ENCODE measurements around the gene TNRC6B.

TNRC6B gene

GRCh38 chr22:40243891-40244290, 66.2 kb downstream of the TNRC6B start:
- Histone ChIP-seq H3K23ac (ENCODE audit: low read length in 2 of 2) (no peak overlapping the region), H2BK5ac (ENCODE audit: low read depth, low read length, poor library complexity, severe bottlenecking) (no peak overlapping the region), H3K4ac (ENCODE audit: low read depth in 1 of 2, low read length in 2 of 2) (no peak overlapping the region), H3K18ac (ENCODE audit: low read depth in 1 of 2, low read length in 2 of 2) (no peak overlapping the region), H3K14ac (ENCODE audit: low read length in 2 of 2) (no peak overlapping the region), H3K27ac (ENCODE audit: low read length, poor library complexity, severe bottlenecking) (no peak overlapping the region), H2BK120ac (ENCODE audit: low read depth, low read length) (no peak overlapping the region), H3K9ac (ENCODE audit: low read length) (no peak overlapping the region), H2BK15ac (ENCODE audit: low read depth, poor library complexity, severe bottlenecking) (no peak overlapping the region), H3K9me3 (ENCODE audit: control insufficient read depth, low read length) (no peaks in the 10 kb centered on the region), H2AK5ac (ENCODE audit: low read length, severe bottlenecking) (no peak overlapping the region), H3K79me1 (replicated peaks; ENCODE audit: low read length, poor library complexity, severe bottlenecking) (peaks cover 28% of the 10 kb centered on the region), H3K4me1 (ENCODE audit: control insufficient read depth, insufficient read depth, low read depth, low read length) (peaks cover 12% of the 10 kb centered on the region), H3K4me2 (ENCODE audit: low read length, poor library complexity, severe bottlenecking) (no peak overlapping the region), H3K27me3 (ENCODE audit: control insufficient read depth in 1 of 2, insufficient read depth in 1 of 2, low read length in 2 of 2) (no peaks in the 10 kb centered on the region), H4K91ac (ENCODE audit: low read length) (no peak overlapping the region), H3K36me3 (ENCODE audit: control insufficient read depth in 1 of 2, insufficient read depth in 2 of 2, low read depth in 1 of 2, low read length in 2 of 2) (peaks cover 10 to 32% of the 10 kb centered on the region in 2 experiments), H4K8ac (ENCODE audit: low read length) (no peak overlapping the region), H2AFZ (ENCODE audit: low read depth, low read length) (no peak overlapping the region), H2BK12ac (ENCODE audit: low read length in 2 of 2) (no peak overlapping the region), H3K4me3 (ENCODE audit: insufficient read depth in 1 of 2, low read depth in 1 of 2, low read length in 2 of 2) (no peak overlapping the region)
- WGBS: no CpG with 5 or more reads among the region's 2 CpGs
- DNase-seq: no peak

GRCh38 chr22:40244586-40244985, 66.9 kb downstream of the TNRC6B start:
- Histone ChIP-seq H3K14ac (ENCODE audit: low read length in 2 of 2) (no peak overlapping the region), H2BK15ac (ENCODE audit: low read depth, poor library complexity, severe bottlenecking) (no peak overlapping the region), H4K91ac (ENCODE audit: low read length) (no peak overlapping the region), H2BK12ac (ENCODE audit: low read length in 2 of 2) (no peak overlapping the region), H3K9ac (ENCODE audit: low read length) (no peak overlapping the region), H3K23ac (ENCODE audit: low read length in 2 of 2) (no peak overlapping the region), H3K27me3 (ENCODE audit: control insufficient read depth in 1 of 2, insufficient read depth in 1 of 2, low read length in 2 of 2) (no peaks in the 10 kb centered on the region), H3K79me1 (replicated peaks; ENCODE audit: low read length, poor library complexity, severe bottlenecking) (peaks cover 24% of the 10 kb centered on the region), H2BK5ac (ENCODE audit: low read depth, low read length, poor library complexity, severe bottlenecking) (no peak overlapping the region), H3K4me2 (ENCODE audit: low read length, poor library complexity, severe bottlenecking) (no peak overlapping the region), H3K27ac (ENCODE audit: low read length, poor library complexity, severe bottlenecking) (no peak overlapping the region), H3K18ac (ENCODE audit: low read depth in 1 of 2, low read length in 2 of 2) (no peak overlapping the region), H2AFZ (ENCODE audit: low read depth, low read length) (no peak overlapping the region), H3K36me3 (ENCODE audit: control insufficient read depth in 1 of 2, insufficient read depth in 2 of 2, low read depth in 1 of 2, low read length in 2 of 2) (peaks cover 10 to 38% of the 10 kb centered on the region in 2 experiments), H2AK5ac (ENCODE audit: low read length, severe bottlenecking) (no peak overlapping the region), H2BK120ac (ENCODE audit: low read depth, low read length) (no peak overlapping the region), H3K9me3 (ENCODE audit: control insufficient read depth, low read length) (no peaks in the 10 kb centered on the region), H3K4me3 (ENCODE audit: insufficient read depth in 1 of 2, low read depth in 1 of 2, low read length in 2 of 2) (no peak overlapping the region), H4K8ac (ENCODE audit: low read length) (no peak overlapping the region), H3K4me1 (ENCODE audit: control insufficient read depth, insufficient read depth, low read depth, low read length) (peaks cover 6% of the 10 kb centered on the region), H3K4ac (ENCODE audit: low read depth in 1 of 2, low read length in 2 of 2) (no peak overlapping the region)
- 100% methylated on average over 3 of the region's 3 CpGs for WGBS
- DNase-seq: no peak

- WGBS: 100% methylated on average over 2 of the region's 6 CpGs
- Histone ChIP-seq H2BK120ac (ENCODE audit: low read depth, low read length) (no peak overlapping the region), H3K36me3 (ENCODE audit: control insufficient read depth in 1 of 2, insufficient read depth in 2 of 2, low read depth in 1 of 2, low read length in 2 of 2) (peaks cover 10 to 47% of the 10 kb centered on the region in 2 experiments), H2AK5ac (ENCODE audit: low read length, severe bottlenecking) (no peak overlapping the region), H3K23ac (ENCODE audit: low read length in 2 of 2) (no peak overlapping the region), H3K4me1 (ENCODE audit: control insufficient read depth, insufficient read depth, low read depth, low read length) (peaks cover 2% of the 10 kb centered on the region), H2BK5ac (ENCODE audit: low read depth, low read length, poor library complexity, severe bottlenecking) (no peak overlapping the region), H4K8ac (ENCODE audit: low read length) (no peak overlapping the region), H2BK12ac (ENCODE audit: low read length in 2 of 2) (no peak overlapping the region), H2BK15ac (ENCODE audit: low read depth, poor library complexity, severe bottlenecking) (no peak overlapping the region), H4K91ac (ENCODE audit: low read length) (no peak overlapping the region), H3K27me3 (ENCODE audit: control insufficient read depth in 1 of 2, insufficient read depth in 1 of 2, low read length in 2 of 2) (no peaks in the 10 kb centered on the region), H3K9ac (ENCODE audit: low read length) (no peak overlapping the region), H3K9me3 (ENCODE audit: control insufficient read depth, low read length) (no peaks in the 10 kb centered on the region), H3K18ac (ENCODE audit: low read depth in 1 of 2, low read length in 2 of 2) (no peak overlapping the region), H3K4me3 (ENCODE audit: insufficient read depth in 1 of 2, low read depth in 1 of 2, low read length in 2 of 2) (no peak overlapping the region), H3K4me2 (ENCODE audit: low read length, poor library complexity, severe bottlenecking) (no peak overlapping the region), H3K14ac (ENCODE audit: low read length in 2 of 2) (no peak overlapping the region), H2AFZ (ENCODE audit: low read depth, low read length) (no peak overlapping the region), H3K27ac (ENCODE audit: low read length, poor library complexity, severe bottlenecking) (no peak overlapping the region), H3K79me1 (replicated peaks; ENCODE audit: low read length, poor library complexity, severe bottlenecking) (peaks cover 34% of the 10 kb centered on the region), H3K4ac (ENCODE audit: low read depth in 1 of 2, low read length in 2 of 2) (no peak overlapping the region)
- no peak for DNase-seq
These were observed 70.3 kb downstream of the TNRC6B start for GRCh38 chr22:40247976-40248375.

GRCh38 chr22:40249286-40249685, 71.6 kb downstream of the TNRC6B start:
- Histone ChIP-seq H2AK5ac (ENCODE audit: low read length, severe bottlenecking) (no peak overlapping the region), H3K79me1 (replicated peaks; ENCODE audit: low read length, poor library complexity, severe bottlenecking) (peaks cover 37% of the 10 kb centered on the region), H3K36me3 (ENCODE audit: control insufficient read depth in 1 of 2, insufficient read depth in 2 of 2, low read depth in 1 of 2, low read length in 2 of 2) (peaks cover 10 to 52% of the 10 kb centered on the region in 2 experiments), H3K4ac (ENCODE audit: low read depth in 1 of 2, low read length in 2 of 2) (no peak overlapping the region), H3K27ac (ENCODE audit: low read length, poor library complexity, severe bottlenecking) (no peak overlapping the region), H2AFZ (ENCODE audit: low read depth, low read length) (no peak overlapping the region), H3K27me3 (ENCODE audit: control insufficient read depth in 1 of 2, insufficient read depth in 1 of 2, low read length in 2 of 2) (no peaks in the 10 kb centered on the region), H2BK15ac (ENCODE audit: low read depth, poor library complexity, severe bottlenecking) (no peak overlapping the region), H3K23ac (ENCODE audit: low read length in 2 of 2) (no peak overlapping the region), H2BK120ac (ENCODE audit: low read depth, low read length) (no peak overlapping the region), H4K91ac (ENCODE audit: low read length) (no peak overlapping the region), H3K18ac (ENCODE audit: low read depth in 1 of 2, low read length in 2 of 2) (no peak overlapping the region), H2BK12ac (ENCODE audit: low read length in 2 of 2) (no peak overlapping the region), H2BK5ac (ENCODE audit: low read depth, low read length, poor library complexity, severe bottlenecking) (no peak overlapping the region), H3K9me3 (ENCODE audit: control insufficient read depth, low read length) (no peaks in the 10 kb centered on the region), H3K9ac (ENCODE audit: low read length) (no peak overlapping the region), H3K14ac (ENCODE audit: low read length in 2 of 2) (no peak overlapping the region), H3K4me3 (ENCODE audit: insufficient read depth in 1 of 2, low read depth in 1 of 2, low read length in 2 of 2) (no peak overlapping the region), H3K4me1 (ENCODE audit: control insufficient read depth, insufficient read depth, low read depth, low read length) (peaks cover 2% of the 10 kb centered on the region), H3K4me2 (ENCODE audit: low read length, poor library complexity, severe bottlenecking) (no peak overlapping the region), H4K8ac (ENCODE audit: low read length) (no peak overlapping the region)
- DNase-seq: no peak
- WGBS: no CpG with 5 or more reads among the region's 3 CpGs

Data from mesenchymal stem cell (in vitro differentiated cells and primary cell).